GM19395 (cell line): ENCODE measurements around the gene LAMB1.
"Not testable (repeated sequence)": the region's sequence is repeated elsewhere in the genome, so short reads cannot be mapped to it uniquely, and the experiment has no call there.

Source experiments
- ATAC-seq: cut with Tn5 transposase; IDR thresholded peaks from one replicate; pipeline ENCODE4 v1.9.1; 2021; ENCODE audit warnings: mild to moderate bottlenecking, moderate library complexity; ENCODE audit not compliant: unreplicated experiment

Gene LAMB1

DNA sequence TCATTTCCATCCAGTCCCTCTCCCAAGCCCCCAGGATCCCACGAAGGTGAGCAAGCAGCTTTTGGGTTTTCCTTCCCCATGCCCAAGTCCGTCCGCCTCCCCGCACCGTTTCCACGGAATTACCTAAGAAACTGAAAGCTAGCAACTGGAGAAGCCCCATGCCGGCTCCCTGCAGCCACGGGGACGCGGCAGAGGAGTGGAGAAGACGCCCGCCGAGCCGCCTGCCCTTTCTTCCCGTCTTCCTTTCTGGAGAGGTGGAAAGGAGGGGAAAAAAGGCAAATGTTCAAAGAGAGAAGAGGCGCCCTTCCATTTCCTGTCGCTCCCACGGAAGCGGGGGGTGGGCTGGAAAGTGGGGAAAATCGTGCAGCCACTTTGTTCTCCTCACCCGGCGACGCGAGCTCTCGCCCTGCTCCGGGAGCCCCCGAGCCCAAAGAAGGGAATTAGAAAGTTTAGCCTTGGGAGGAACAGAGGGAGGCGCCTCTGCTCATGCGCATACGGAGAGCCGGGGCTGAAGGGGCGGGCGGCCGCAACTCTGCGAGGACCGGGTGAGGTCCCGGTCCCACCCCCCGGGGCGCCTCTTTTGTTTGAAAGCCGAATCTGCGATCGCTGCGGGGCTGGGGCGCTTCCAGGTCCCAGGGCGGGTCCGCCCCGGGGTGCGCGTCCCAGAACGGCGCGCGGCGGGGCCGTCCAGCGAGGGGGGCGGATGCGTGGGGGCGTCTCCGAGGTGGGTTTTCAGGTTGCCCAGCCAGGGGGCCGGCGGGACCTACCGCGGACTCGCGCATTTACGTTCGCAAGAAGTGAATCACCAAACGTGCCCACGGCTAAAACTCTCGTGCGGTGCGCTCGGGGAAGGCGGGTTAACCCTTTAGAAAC, at the start of gene LAMB1:
TSS of gene LAMB1 (minus strand) at position 436 of the 873 bp plus-strand sequence. CDS start at position 160, 276 bp downstream.
- ATAC-seq = no peak

DNA sequence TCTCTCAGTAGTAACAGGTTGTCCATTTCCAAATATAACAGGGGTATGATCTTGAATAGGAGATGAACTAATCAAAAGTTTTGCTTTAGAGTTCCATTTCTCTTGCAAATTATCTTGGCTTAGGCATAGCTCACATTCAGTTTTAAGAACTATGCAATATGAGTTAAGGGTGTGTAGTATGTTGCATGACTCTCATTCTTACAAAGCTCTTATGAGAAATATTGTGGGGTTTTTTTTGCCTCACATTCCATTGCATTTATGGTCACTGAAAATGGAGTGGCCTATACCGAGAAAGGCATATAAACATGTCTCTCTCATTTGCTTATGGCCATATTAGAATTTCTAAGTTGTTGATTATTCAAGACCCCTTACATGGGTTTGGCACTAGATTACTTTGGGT, 48.5 kb upstream of the LAMB1 start:
- ATAC-seq = no peak

DNA sequence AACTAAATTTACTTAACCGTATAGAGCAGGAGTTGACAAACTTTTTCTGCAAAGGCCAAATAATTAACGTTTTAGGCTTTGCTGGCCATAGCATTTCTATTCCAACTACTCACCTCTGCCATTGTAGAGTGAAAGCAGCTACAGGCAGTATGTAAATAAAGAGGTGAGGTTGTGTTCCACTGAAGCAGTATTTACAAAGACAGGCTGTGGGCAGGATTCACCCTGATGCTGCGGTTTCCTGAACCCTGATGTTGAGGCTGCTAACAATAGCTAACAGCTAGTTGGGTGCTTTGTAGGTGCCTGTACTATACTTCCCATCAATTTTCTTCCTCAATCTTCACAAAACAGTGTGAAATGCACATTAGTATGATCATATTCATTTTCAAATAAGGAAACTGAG, 47.0 kb upstream of the LAMB1 start:
- ATAC-seq = no peak

DNA sequence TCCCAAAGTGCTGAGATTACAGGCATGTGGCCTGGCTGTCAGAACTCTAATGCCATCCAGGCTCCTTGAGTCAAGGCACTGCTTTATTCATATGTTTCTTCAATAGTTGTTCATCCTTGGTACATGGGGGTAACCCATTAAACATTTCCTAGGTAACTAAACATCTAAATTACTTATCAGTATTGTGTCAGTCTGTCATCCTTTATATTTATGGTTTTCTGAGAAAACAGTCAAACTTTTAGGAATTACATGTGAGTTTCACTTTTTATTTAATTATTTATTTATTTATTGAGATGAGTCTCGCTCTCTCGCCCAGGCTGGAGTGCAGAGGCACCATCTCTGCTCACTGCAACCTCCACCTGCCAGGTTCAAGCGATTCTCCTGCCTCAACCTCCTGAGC, 45.5 kb upstream of the LAMB1 start:
- no peak for ATAC-seq

DNA sequence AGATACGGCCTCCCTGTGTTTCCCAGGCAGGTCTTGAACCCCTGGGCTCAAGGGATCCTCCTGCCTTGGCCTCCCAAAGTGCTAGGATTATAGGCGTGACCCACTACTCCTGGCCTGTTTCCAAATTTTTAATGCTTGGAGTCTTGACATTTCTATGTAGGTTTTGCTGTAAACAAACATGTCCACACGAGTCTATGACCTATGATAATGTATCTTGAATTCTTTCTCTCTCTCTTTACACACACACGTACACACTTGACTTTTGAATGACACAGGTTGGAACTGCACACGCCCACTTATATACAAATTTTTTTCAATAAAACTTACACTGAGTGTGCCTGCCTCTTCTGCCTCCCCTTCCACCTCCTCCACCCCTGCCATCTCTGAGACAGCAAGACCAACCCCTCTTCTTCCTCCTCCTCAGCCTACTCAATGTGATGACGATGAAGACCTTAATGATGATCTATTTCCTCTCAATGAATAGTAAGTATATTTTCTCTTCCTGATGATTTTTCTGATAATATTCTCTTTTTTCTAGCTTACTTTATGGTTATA, 44.1 kb upstream of the LAMB1 start:
- ATAC-seq = no peak

DNA sequence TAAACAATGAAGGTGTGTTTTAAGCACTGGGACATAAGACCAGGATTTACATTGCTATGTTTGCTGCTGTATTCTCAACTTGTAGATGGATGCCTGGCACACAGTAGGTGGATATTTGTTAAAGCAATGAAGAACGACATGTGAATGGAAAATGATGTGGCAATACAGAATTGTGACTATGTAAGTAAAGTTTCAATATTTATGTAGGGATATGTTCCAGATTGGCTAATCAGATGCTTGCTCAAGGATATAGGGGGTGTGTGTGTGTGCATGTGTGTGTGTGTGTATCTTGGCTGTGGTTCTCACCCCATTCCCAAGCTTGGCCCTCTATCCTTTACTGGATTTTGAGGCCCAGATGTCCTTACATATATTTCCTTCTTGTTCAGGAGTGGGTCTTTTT, 42.7 kb upstream of the LAMB1 start:
- ATAC-seq = no peak

DNA sequence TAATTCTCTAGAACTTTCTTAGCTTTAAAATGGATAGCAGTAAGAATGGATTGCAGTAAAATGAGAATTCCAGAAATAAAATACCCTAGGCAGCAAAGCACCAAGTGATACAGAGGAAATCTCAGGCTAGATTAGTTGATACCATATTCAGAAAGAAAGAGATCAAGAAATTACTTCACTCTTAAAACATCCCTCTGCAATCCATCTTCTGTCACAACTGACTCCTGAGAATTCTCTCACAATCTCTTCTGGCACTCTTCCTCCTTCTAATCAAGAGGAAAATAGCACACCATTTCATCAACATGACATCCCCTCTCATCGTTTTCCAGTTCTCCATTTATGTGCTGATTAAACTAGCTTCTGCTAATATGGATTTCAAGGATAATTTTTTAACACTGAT, 42.2 kb upstream of the LAMB1 start:
- ATAC-seq = no peak

DNA sequence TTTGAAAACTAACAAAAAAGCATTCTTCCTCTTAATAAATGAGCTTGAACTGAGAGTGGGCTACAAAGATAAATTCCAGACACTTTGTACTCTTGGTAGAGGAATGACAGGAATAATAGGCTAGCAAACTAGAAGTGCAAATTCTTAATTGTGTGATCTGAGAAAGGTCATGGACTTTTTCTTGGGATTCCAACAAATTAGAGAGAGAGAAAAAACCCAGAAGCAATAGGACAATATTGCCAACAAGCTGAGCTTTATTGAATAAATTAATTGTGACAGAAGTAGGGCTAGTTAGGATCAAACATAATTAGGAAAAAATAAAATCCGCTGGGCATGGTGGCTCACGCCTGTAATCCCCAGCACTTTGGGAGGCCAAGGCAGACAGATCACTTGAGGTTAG, 41.4 kb upstream of the LAMB1 start:
- no peak for ATAC-seq

DNA sequence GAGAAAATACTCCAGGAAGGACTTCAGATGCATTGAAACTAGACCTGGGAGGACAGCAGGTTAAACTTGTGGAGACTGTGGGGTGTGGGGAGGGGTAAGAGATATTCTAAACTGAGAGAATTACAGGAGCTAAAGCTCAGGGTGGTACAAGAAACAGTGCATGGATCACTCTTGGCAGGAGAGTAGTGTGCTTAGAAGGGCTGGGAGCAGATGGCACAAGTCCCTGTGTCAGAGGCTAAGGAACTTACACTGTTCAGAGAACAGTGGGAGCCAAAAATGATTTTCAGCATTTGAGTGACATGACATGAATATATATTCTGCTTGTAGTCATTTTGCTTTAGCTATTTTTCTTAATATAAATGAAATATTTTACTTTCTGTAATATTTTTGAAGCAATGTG, 36.0 kb upstream of the LAMB1 start:
- no peak for ATAC-seq

DNA sequence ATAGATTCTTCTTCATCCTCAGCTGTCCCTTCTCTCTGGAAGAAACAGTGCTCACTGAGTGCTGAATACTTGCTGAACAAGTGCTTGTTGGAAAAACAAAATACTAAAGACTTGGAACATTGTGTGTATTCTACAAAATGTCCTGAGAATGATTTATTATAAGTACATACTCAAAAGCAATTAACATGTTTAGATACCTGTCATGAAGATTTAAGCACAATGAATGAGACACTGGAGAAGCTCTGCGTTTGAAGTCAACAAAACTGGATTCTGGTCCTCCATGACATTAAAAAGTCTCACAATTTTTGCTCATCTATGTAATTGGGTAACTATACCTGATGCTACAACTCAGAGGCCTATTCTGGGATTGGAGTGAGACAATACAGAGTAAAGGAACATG, 34.8 kb upstream of the LAMB1 start:
- ATAC-seq = no peak

DNA sequence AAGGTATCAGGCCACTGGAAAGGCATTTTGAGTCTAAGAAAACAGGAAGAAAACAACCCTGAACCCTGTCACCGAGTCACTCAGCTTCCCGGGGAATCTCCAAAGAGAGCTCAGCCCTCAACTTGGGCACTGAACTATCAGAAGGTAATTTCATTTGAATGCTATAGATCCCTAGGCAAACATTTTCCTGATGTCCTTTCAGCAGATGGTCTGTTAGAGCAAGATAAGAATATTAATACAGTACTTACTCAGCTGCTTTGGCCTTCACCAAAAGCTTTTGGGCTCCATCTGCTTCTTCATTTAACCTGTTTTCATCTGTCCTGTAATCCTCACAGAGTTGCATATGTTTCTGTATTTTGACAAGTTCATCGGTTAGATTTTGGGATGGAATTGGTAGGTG, 34.2 kb upstream of the LAMB1 start:
- no peak for ATAC-seq

DNA sequence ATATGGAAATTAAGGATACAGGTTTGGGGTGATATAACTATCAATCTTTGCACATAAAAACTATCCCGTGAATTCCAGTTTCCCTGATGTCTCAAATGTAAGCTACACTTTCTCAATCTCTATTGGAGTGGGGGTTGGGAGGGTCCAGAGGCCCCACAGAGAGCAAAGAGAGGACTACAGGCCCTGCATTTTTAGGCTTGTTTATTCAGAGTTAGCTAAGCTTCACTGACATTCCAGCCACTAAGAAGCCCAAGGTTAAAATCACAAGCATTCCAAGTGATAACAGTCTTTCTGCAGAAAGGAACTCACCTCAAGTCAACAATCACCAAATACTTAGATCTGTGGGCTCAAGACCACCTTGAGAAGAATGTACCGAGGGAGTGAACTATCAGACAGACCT, 31.6 kb upstream of the LAMB1 start:
- ATAC-seq = no peak

DNA sequence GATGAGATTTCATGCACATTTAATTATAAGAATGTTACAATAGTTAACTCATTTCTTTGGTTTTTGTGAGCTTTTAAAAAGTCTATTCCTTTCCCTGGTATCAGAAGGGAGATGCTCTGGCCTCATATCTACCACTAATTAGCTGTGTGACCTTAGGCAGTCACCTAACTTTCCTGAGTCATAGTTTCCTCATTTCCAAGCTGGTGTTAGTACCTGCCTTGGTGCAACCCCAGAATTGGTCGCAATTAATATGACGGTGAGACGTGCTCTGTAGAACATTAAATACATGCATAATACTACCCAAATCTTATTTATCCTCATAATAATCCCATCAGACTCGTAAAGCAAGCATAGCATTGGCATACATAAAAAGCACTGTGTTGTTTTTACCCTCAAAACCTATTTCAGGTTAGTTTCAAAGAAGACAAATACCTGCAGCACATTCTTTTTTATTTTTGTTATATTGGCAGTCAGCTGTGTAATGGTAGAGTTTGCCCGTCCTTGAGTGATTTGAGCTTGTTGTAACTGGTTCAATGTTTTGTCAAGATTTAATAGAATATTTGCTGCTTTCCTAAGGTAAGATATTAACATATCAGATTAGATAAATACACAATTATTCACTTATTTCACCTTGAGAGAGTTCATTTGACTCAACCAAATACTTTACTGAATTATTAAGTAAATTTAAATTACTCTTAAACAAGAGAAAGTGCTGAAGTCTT, 31.0 kb upstream of the LAMB1 start:
- no peak for ATAC-seq

DNA sequence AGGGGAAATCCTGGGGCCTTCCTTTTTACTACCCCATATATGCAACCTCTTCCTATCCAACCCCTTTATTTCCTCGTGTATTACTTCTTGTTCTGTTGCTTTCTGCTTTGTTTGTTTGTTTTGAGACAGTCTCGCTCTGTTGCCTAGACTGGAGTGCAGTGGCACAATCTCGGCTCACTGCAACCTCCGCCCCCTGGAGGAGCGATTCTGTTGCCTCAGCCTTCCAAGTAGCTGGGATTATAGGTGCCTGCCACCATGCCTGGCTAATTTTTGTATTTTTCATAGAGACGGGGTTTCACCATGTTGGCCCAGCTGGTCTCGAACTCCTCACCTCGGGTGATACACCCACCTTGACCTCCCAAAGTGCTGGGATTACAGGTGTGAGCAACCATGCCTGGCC, 30.3 kb upstream of the LAMB1 start:
- not testable (repeated sequence) for ATAC-seq

DNA sequence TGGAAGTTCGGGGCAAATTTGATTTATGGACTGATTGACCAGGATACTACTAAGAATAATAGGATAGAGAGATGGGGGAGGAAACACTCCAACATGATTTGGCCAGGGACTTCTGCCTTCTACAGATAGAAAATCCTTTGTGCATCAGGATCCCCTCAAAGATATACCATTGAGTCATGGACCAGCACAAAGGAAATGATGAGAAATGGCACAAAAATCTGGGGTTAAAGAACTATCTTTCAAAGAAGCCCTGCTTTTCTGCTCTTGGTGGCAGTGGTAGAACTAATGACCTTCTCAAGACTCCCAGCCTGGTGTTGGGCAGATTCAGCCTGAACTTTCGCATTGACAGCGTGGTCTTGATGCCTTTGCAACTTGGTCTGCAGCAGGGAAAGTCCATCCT, 27.6 kb upstream of the LAMB1 start:
- no peak for ATAC-seq

DNA sequence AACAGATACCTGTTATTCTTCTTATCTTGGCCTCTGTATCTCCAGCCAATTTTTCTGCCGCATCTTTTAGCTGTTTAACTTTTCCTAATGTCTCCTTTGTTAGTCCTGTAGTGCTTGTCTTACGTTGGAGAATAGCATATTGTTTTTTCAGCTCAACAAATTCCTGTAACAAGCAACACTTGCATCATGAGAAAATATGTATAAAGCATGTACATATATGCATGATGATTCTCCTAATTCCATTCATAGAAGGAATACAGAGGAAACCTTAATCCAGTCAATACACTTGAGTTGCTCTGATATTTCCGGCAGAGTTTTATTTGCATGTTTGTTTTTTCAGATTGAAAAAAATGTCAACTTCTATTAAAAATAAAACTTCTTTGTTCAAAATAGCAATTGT, 26.1 kb upstream of the LAMB1 start:
- no peak for ATAC-seq

DNA sequence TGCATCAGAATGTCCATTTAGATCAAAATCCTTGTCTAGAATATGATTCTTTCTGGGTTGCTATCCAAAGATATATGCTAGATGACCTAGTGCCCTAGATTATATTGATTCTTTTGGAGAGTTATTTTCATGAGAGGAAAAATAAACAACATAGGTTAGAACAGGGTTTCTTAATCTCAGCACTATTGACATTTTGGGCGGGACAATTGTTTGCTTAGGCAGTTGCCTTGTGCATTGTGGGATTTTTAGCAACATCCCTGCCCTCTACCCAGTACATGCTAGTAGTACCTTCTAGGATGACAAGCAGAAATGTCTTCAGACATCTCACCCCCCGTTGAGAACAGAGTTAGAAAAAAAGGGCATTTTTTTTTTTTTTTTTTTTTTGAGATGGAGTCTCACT, 25.1 kb upstream of the LAMB1 start:
- ATAC-seq = no peak

DNA sequence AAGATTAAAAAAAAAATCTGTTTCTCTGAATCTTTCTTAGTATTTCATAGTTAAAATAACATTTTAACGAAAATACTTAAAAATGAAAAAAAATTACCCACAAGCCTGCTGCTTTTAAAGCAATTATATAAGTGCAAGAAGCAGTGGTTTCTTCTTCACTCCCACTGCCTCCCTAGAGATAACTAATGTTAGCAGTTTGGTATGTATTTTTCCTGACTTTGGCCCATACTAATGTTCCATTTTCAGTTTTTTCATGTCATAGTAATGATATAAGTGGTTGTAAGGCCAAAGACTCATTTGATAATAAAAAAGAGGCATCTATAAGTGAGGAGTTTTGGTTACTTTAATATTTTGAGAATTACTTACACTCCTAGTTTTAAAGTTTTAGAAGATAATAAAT, 24.3 kb upstream of the LAMB1 start:
- no peak for ATAC-seq

DNA sequence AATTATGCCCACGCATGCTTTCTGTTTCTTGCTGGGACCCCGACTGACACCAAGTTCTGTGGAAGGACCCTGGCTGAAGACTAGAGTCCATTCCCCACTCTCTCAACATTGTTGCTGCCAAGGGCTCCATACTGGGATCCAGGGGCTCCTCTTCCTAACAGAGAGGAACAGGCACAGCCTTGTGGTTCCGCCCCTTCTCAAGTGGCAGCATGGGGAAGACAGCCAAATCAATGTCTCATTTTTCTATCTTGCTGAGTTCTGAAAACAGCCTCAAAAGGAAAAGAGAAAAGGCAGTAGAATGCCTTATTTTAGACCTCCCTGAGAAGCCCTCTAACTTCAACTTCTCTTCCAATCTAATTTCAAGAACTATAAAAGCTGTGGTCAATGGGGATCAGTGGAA, 23.7 kb upstream of the LAMB1 start:
- ATAC-seq = no peak

DNA sequence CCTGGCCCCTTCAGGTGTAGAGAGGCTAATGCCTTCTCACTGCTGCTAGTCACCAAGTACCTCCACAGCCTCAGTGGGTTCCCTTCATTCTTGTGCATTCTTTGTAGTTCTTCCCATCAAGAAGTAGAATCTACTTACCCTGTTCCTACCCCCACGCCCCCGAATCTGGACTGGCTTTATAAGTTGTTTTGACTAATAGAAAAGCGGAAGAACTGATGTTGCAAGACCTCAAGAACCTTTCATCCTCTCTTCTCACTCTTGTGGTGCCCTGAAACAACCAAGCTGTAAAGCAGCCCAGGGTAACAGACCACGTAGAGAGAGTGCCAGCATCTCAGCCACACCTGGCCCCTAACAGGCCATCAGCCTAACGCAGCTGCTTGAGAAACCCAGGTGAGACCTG, 23.2 kb upstream of the LAMB1 start:
- ATAC-seq = no peak

DNA sequence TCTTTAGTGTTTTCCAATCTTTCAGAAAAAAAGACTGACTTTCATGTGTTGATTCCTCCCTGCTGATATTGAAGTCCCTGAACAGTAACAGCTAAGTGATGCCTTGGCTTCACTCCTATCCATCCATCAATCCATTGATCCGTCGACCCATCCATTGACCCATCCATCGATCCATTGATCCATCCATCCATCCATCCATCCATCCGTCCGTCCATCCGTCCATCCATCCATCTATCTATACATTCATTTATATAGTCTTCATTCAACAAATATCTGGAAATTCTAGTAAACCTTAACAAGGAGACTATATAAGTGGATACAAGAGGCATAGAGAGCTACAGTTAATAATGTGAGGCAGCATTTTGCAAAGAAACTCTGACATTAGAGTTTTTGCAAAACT, 21.6 kb upstream of the LAMB1 start:
- no peak for ATAC-seq

DNA sequence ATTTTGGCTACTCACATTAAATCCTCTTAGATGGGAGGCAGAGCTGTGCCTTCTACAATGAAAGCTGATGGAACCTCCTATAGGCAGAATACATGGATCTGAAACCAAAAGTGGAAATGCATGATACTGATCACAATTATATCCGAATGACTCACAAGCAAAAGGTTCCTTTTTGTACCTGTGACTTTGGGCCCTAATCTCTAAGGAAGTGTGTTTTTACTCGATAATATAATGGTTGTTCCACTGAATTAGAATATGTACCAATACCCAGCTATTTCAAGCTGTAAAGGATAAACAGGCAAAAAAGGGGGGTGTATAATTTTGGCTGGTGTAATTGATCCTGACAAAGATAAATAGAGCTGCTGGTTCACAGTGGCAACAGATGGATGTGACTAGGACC, 17.6 kb upstream of the LAMB1 start:
- no peak for ATAC-seq
